Right lobe of liver (tissue), 6 donors: Measurements from ENCODE around the gene ANP32B. TPM values are rescaled to one million over a fixed set of nuclear protein-coding genes. Genes with fewer than 3 reads are reported as not detected.
"Not testable (repeated sequence)": the region's sequence is repeated elsewhere in the genome, so short reads cannot be mapped to it uniquely, and the experiment has no call there.

Source experiments
- ATAC-seq, 4 donors: fragments of 200-7000 bp; cut with Tn5 transposase; one replicate each; pipeline ENCODE4 v1.9.1; 2020; ENCODE audit warnings: mild to moderate bottlenecking in 4 of 4, moderate library complexity in 4 of 4
- DNase-seq, 3 donors: peaks; one replicate each; pipeline ENCODE4 v3.0.0-alpha.2; 2020
- H3K27ac ChIP-seq, 3 donors: fragments of 200-600 bp; one replicate each; pipeline ENCODE4 v1.8.0; 2022
- H3K27me3 ChIP-seq, 2 donors: fragments of 200-600 bp; one replicate each; pipeline ENCODE4 v1.8.0; 2022
- H3K36me3 ChIP-seq, 4 donors: fragments of 200-600 bp; sonication (generic) in 1 of 4; one replicate each; pipeline versions ENCODE4 v1.5.1 to v1.8.0; 2017 to 2022; ENCODE audit warnings: control low read depth in 1 of 4
- H3K4me1 ChIP-seq, 4 donors: fragments of 200-600 bp; sonication (generic) in 1 of 4; one replicate each; pipeline versions ENCODE4 v1.5.1 to v1.8.0; 2017 to 2022; ENCODE audit warnings: control low read depth in 1 of 4
- H3K4me3 ChIP-seq, 3 donors: fragments of 200-600 bp; one replicate each; pipeline ENCODE4 v1.8.0; 2022
- H3K9me3 ChIP-seq, 4 donors: fragments of 200-600 bp; sonication (generic) in 1 of 4; one replicate each; pipeline versions ENCODE4 v1.5.1 to v1.8.0; 2017 to 2022; ENCODE audit warnings: control low read depth in 1 of 4
- POLR2A ChIP-seq: fragments of 450-650 bp; IDR thresholded peaks from one replicate; pipeline ENCODE4 v1.6.1; 2017; ENCODE audit warnings: antibody characterized with exemption, mild to moderate bottlenecking
- WGBS: methylation state at CpG from one replicate; pipeline ENCODE4 v1.1.6; 2018; ENCODE audit warnings: low coverage, low lambda C conversion rate; ENCODE audit not compliant: insufficient coverage; ENCODE audit errors: missing lambda C conversion rate; 5-methylcytosine and 5-hydroxymethylcytosine counted together
- intact Hi-C, 2 donors: fragments of 100-400 bp; cut with DNase I; formaldehyde crosslinking; loops; one replicate each; pipeline versions ENCODE4 v1.11.2 to v1.14.1; 2022
- total RNA-seq, 6 experiments: library from RNA; depleted of rRNA in 2 of 6; stranded (reverse); fragments of >200 nt in 2 of 6; fragmentation: NEBNext Ultra II Directional in 3 of 6; extraction: Animal tissue kit (Norgen Biotek cat#: 25700) in 3 of 6; gene quantifications; one replicate each; pipeline versions ENCODE4 v1.1.0 to v1.2.4, GENCODE V29; 2016 to 2023
- TF ChIP-seq, protein P1 (sequence below), 4 donors: fragments of 200-600 bp in 3 of 4; fragments of 450-650 bp in 1 of 4; IDR thresholded peaks; one replicate each; pipeline versions ENCODE4 v1.5.1 to v1.8.0; 2016 to 2022; ENCODE audit warnings: antibody characterized with exemption in 4 of 4, mild to moderate bottlenecking in 2 of 4
- donor health status: DM: no; HTN: yes; CAD: no.
- donor health status: DM: no; HTN: no; CAD: no.
- donor health status: DM: no; HTN: no; CAD: no.
- donor health status: DM: no; HTN: yes; CAD: no.
- donor health status: DM: no; HTN: yes; CAD: no.

Gene ANP32B
- total RNA-seq, 6 experiments from 2014 or later = 8.2 to 38.0 (median 30.6) TPM

DNA sequence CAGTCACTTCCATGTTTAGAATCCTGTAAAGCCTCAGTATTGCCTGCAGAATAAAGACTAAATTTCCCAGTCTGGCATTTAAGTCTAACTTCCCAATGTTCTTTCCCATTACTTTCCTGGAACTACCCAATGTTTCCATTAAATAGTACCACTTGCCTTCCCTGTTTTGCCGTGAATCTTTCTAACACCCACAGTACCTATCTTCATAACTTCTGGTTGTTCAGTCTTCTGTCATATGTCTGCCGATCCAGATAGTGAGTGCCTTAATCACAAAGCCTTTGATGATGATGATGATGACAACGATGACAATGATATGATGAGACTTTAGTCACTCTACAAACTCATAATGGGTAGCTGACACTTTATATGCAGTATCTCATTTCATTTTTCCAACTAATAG lies 38.5 kb upstream of the ANP32B start:
- ATAC-seq (no peak), DNase-seq (no peak)
- H3K4me1 ChIP-seq = no peaks in the 10 kb centered on the region
- no peak for TF ChIP-seq POLR2A
- TF ChIP-seq, protein P1, sequence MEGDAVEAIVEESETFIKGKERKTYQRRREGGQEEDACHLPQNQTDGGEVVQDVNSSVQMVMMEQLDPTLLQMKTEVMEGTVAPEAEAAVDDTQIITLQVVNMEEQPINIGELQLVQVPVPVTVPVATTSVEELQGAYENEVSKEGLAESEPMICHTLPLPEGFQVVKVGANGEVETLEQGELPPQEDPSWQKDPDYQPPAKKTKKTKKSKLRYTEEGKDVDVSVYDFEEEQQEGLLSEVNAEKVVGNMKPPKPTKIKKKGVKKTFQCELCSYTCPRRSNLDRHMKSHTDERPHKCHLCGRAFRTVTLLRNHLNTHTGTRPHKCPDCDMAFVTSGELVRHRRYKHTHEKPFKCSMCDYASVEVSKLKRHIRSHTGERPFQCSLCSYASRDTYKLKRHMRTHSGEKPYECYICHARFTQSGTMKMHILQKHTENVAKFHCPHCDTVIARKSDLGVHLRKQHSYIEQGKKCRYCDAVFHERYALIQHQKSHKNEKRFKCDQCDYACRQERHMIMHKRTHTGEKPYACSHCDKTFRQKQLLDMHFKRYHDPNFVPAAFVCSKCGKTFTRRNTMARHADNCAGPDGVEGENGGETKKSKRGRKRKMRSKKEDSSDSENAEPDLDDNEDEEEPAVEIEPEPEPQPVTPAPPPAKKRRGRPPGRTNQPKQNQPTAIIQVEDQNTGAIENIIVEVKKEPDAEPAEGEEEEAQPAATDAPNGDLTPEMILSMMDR (IDR thresholded peaks at IDR 0.05) = no peak
- H3K27me3 ChIP-seq = no peaks in the 10 kb centered on the region
- 59% methylated on average over 3 of the region's 3 CpGs for WGBS
- H3K9me3 ChIP-seq = no peaks in the 10 kb centered on the region
- H3K4me3 ChIP-seq = no peak overlapping the region
- intact Hi-C loops = no loop called here
- H3K27ac ChIP-seq = no peak overlapping the region
- no peaks in the 10 kb centered on the region for H3K36me3 ChIP-seq

DNA sequence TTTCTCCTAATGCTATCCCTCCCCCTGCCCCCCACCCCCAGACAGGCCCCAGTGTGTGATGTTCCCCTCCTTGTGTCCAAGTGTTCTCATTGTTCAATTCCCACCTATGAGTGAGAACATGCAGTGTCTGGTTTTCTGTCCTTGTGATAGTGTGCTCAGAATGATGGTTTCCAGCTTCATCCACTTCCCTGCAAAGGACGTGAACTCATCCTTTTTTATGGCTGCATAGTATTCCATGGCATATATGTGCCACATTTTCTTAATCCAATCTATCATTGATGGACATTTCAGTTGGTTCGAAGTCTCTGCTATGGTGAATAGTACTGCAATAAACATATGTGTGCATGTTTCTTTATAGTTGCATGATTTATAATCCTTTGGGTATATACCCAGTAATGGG lies 37.7 kb upstream of the ANP32B start:
- 55% methylated on average over 2 of the region's 2 CpGs for WGBS
- H3K27ac ChIP-seq, H3K9me3 ChIP-seq, H3K36me3 ChIP-seq, H3K27me3 ChIP-seq, intact Hi-C loops, DNase-seq, ATAC-seq, H3K4me3 ChIP-seq, H3K4me1 ChIP-seq: not testable (repeated sequence)

DNA sequence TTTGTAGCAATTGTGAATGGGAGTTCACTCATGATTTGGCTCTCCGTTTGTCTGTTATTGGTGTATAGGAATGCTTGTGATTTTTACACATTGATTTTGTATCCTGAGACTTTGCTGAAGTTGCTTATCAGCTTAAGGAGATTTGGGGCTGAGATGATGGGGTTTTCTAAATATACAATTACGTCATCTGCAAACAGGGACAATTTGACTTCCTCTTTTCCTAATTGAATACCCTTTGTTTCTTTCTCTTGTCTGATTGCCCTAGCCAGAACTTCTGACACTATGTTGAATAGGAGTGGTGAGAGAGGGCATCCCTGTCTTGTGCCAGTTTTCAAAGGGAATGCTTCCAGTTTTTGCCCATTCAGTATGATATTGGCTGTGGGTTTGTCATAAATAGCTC lies 36.0 kb upstream of the ANP32B start:
- H3K27me3 ChIP-seq, ATAC-seq, H3K4me1 ChIP-seq, H3K4me3 ChIP-seq, H3K36me3 ChIP-seq, H3K27ac ChIP-seq, H3K9me3 ChIP-seq, DNase-seq, intact Hi-C loops: not testable (repeated sequence)
- 21% methylated on average over 2 of the region's 2 CpGs for whole genome bisulfite sequencing

DNA sequence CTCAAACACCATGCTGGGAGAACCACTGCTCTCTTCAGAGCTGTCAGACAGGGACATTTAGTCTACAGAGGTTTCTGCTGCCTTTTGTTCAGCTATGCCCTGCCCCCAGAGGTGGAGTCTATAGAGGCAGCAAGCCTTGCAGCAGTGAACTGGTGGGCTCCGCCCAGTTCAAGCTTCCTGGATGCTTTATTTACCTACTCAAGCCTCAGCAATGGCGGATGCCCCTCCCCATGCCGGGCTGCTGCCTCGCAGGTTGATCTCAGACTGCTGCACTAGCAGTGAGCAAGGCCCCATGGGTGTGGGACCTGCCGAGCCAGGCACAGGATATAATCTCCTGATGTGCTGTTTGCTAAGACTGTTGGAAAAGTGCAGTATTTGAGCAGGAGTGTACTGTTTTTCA lies 32.3 kb upstream of the ANP32B start:
- H3K36me3 ChIP-seq, ATAC-seq, DNase-seq, intact Hi-C loops, H3K4me3 ChIP-seq, H3K27me3 ChIP-seq, H3K27ac ChIP-seq, H3K9me3 ChIP-seq, H3K4me1 ChIP-seq: not testable (repeated sequence)
- no CpG with 5 or more reads among the region's 5 CpGs for WGBS

DNA sequence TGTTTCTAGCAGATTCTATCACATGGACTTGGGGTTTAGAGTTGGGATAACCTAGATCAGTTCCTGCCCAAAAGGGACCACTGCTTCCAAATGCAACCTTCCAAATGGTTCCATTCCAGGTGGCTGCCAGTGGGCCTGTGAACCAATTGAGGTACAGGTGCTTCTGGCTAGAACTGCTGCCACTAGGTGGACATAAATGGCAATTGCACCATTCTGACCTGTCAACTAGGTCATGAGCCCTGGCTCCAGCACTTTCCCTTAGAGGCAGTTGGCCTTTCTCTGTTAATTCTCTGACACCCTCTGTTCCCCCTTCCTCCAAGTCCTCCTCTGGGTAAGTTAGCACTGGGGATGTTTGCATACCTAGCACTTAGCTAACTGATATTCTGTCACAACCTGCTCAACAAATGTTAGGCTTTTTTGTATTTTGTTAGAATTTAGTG lies 28.6 kb upstream of the ANP32B start:
- H3K9me3 ChIP-seq = no peaks in the 10 kb centered on the region
- H3K36me3 ChIP-seq = no peaks in the 10 kb centered on the region
- H3K27ac ChIP-seq = no peak overlapping the region
- intact Hi-C loops = no loop called here
- H3K27me3 ChIP-seq = no peaks in the 10 kb centered on the region
- TF ChIP-seq, protein P1 (IDR thresholded peaks at IDR 0.05) = peak; percentile 59 to 73 (median 70)
- no peak for TF ChIP-seq POLR2A
- H3K4me3 ChIP-seq = no peak overlapping the region
- ATAC-seq (peak; percentile 94 to 98 (median 97)), DNase-seq (peak in 2 of 3 donors; percentile 33 to 64)
- no peaks in the 10 kb centered on the region for H3K4me1 ChIP-seq

DNA sequence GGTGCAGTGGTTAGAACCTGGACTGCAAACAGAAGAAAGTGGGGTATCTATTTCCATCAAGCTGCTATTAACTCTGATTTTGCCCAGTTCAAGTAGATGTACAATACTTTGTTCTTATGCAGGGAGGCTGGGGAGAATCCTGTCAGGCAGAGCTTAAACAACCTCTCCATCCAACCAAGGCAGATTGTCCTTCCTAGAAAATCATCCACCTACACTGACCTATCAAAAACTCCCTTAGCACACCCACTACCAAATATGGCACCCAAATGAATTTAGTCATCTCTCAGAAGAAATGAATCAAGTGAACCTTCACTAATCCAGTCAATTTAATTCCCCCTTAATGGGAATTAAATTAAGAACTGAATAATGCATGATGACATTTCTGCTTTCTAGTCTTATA lies 26.8 kb upstream of the ANP32B start:
- Histone ChIP-seq H3K9me3 (no peaks in the 10 kb centered on the region), H3K4me1 (no peaks in the 10 kb centered on the region), H3K36me3 (no peaks in the 10 kb centered on the region), H3K27me3 (no peaks in the 10 kb centered on the region), H3K27ac (no peak overlapping the region), H3K4me3 (no peak overlapping the region)
- DNase-seq = no peak
- no peak for ATAC-seq
- TF ChIP-seq, protein P1 (IDR thresholded peaks at IDR 0.05) = no peak
- TF ChIP-seq POLR2A = no peak
- intact Hi-C loops = no loop called here
